ENCODE results near the gene KDM4C. TPM values are rescaled to one million over a fixed set of nuclear protein-coding genes. Genes with fewer than 3 reads are reported as not detected.

KDM4C gene
- total and polyA plus RNA-seq, 2 of the 4 experiments (the other 2 are of a cell fraction) = 11.8 to 23.8 TPM

- Histone ChIP-seq H2AK5ac (ENCODE audit: low read depth, low read length) (no peak overlapping the region), H3K56ac (ENCODE audit: extremely low read depth, insufficient read depth, low read length) (no peak overlapping the region), H2BK20ac (ENCODE audit: low read depth, low read length) (no peak overlapping the region), H3K9me3 (ENCODE audit: control insufficient read depth, insufficient read depth, low read length) (no peaks in the 10 kb centered on the region), H3K4me1 (ENCODE audit: control insufficient read depth, insufficient read depth, low read length) (no peaks in the 10 kb centered on the region), H3K36me3 (ENCODE audit: control insufficient read depth, insufficient read depth, low read length) (peaks cover 5% of the 10 kb centered on the region; the same call in 1 of the 2 replicates), H3K9me1 (ENCODE audit: insufficient read depth, low read length) (no peaks in the 10 kb centered on the region; the same call in 1 of the 2 replicates), H2BK120ac (ENCODE audit: low read depth, low read length) (no peak overlapping the region), H4K5ac (ENCODE audit: low read depth, low read length) (no peak overlapping the region), H3K4me2 (ENCODE audit: low read depth, low read length) (no peak overlapping the region), H3K9ac (ENCODE audit: low read depth, low read length) (no peak overlapping the region), H2BK15ac (ENCODE audit: low read depth, low read length) (no peak overlapping the region), H3K23ac (ENCODE audit: low read depth, low read length) (no peak overlapping the region), H3K4me3 (ENCODE audit: insufficient read depth, low read depth, low read length) (no peak overlapping the region), H4K91ac (ENCODE audit: insufficient read depth, low read depth, low read length) (no peak overlapping the region), H4K20me1 (ENCODE audit: insufficient read depth, low read length) (no peaks in the 10 kb centered on the region), H3K27ac (ENCODE audit: insufficient read depth, low read length) (no peak overlapping the region), H3K4ac (ENCODE audit: low read depth, low read length) (no peak overlapping the region), H4K8ac (ENCODE audit: low read depth in 2 of 2, low read length in 2 of 2) (no peak overlapping the region), H2AK9ac (replicated peaks; ENCODE audit: low read depth, low read length, poor library complexity) (no peak overlapping the region), H2AFZ (replicated peaks; ENCODE audit: low read length, poor library complexity) (no peak overlapping the region), H3K27me3 (ENCODE audit: control insufficient read depth, insufficient read depth, low read length) (no peaks in the 10 kb centered on the region), H2BK5ac (ENCODE audit: low read depth, low read length, poor library complexity, severe bottlenecking) (no peak overlapping the region), H3K79me1 (ENCODE audit: low read depth in 1 of 2, low read length in 2 of 2) (no peaks in the 10 kb centered on the region), H3K14ac (replicated peaks; ENCODE audit: low read depth, low read length) (no peak overlapping the region), H3K18ac (ENCODE audit: low read depth, low read length) (no peak overlapping the region)
- TF ChIP-seq CHD1 (IDR thresholded peaks at IDR 0.05; ENCODE audit: low read depth, low read length) = no peak
- ChIA-PET POLR2A (ENCODE audit: unreplicated experiment) (no interaction called here), CTCF (no interaction called here)
- DNase-seq (no peak), ATAC-seq (ENCODE audit: low read depth) (no peak)
- no CpG with 5 or more reads among the region's 1 CpG for WGBS, 2 experiments (ENCODE audit: extremely low coverage in 2 of 2, insufficient read length in 1 of 2)
- dilution Hi-C loops (cut with HindIII; ENCODE audit: low sequenced_read_pairs, unreplicated experiment) = no loop called here
- BruUV-seq (replicated peaks) = no TSS peak
- in situ Hi-C loops (cut with MboI; ENCODE audit: low sequenced_read_pairs) = no loop called here
- intact Hi-C loops (cut with micrococcal nuclease) = no loop called here
Measured at GRCh38 chr9:7166074-7166473, 408.3 kb downstream of the KDM4C start.
